GM12874 (cell line): ENCODE data around the gene IRAK2.

Experiments
- TF ChIP-seq, protein P1 (sequence below): IDR thresholded peaks from 2 replicates; pipeline ENCODE4 v1.5.1; 2011; ENCODE audit warnings: low read depth, mild to moderate bottlenecking, control low read depth, low read length, moderate library complexity; ENCODE audit not compliant: insufficient read depth

The IRAK2 gene

DNA sequence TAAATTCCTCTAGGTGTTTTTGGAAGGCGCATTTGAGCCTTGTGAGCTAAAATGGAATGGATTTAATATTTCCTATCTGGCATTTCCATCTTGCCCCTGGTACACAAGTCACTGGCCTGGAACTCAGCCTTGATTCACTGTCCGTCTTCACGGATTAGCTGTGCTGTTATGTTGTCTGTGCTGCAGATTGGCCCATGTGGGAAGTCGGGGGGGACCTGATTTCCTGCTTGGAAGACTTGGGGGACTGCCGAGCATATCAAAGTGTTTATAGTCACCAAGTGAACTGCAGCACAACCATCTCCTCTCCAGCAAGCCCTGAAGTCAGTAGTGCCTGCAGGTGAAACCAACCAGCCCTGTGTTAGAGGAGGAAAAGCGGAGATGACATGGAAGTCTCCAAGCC lies 115.9 kb downstream of the IRAK2 start:
- TF ChIP-seq, protein P1, sequence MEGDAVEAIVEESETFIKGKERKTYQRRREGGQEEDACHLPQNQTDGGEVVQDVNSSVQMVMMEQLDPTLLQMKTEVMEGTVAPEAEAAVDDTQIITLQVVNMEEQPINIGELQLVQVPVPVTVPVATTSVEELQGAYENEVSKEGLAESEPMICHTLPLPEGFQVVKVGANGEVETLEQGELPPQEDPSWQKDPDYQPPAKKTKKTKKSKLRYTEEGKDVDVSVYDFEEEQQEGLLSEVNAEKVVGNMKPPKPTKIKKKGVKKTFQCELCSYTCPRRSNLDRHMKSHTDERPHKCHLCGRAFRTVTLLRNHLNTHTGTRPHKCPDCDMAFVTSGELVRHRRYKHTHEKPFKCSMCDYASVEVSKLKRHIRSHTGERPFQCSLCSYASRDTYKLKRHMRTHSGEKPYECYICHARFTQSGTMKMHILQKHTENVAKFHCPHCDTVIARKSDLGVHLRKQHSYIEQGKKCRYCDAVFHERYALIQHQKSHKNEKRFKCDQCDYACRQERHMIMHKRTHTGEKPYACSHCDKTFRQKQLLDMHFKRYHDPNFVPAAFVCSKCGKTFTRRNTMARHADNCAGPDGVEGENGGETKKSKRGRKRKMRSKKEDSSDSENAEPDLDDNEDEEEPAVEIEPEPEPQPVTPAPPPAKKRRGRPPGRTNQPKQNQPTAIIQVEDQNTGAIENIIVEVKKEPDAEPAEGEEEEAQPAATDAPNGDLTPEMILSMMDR = no peak

DNA sequence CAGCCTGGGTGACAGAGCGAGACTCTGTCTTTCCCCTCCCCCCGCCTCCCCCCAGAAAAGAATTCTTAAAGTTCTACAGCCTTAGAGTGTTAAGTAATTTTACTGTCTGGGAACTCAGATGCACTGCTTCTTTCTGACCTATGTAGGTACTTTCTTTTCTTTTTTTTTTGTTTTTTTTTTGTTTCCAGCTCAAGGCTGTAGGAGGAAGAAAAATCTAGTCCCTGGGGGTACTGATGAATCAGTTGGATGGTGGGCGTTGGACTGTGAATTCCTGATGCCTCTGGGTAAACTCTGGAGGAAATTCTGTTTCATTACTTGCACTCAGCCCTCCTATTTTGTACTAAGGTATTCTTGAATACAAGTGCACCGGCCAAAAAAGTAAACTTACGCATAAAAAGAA lies 117.2 kb downstream of the IRAK2 start:
- TF ChIP-seq, protein P1 = no peak

DNA sequence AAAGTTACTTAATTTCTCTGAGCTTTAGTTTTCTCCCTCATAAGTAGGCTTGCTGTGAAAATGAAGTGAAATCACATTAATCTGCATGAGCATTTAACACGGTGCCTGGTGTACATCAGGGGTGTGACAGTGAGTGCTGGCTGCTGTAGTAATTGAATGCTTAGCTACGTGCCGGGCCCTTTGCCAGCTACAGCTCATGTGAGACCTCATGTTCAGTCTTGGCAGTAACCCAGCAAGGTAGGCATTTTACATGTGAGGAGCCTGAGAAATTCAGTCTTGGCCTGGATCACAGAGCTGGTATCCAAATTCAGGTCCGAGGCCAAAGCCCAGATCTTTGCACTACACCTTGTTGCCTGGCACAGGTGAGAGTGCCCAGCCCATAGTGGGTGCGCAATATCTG lies 118.9 kb downstream of the IRAK2 start:
- TF ChIP-seq, protein P1 = no peak

DNA sequence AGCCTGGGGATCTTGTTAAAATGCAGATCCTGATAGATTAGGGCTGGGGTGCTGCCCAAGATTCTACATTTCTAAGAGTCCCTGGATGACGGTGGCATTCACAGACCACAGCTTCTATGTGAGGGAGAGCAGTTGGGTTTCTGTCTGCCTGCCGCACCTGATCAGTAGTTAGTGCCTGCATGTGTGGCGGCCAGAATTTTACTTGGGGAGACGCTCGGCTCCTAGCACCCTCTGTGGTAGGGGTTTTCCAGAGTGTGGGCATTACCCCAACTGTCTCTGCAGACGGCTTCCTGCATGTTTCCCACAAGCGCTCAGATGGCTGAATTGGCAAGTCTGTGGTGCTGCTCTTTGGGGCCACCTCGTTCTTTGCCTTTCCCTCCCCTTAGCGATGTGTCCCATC lies 119.8 kb downstream of the IRAK2 start:
- TF ChIP-seq, protein P1 = no peak

DNA sequence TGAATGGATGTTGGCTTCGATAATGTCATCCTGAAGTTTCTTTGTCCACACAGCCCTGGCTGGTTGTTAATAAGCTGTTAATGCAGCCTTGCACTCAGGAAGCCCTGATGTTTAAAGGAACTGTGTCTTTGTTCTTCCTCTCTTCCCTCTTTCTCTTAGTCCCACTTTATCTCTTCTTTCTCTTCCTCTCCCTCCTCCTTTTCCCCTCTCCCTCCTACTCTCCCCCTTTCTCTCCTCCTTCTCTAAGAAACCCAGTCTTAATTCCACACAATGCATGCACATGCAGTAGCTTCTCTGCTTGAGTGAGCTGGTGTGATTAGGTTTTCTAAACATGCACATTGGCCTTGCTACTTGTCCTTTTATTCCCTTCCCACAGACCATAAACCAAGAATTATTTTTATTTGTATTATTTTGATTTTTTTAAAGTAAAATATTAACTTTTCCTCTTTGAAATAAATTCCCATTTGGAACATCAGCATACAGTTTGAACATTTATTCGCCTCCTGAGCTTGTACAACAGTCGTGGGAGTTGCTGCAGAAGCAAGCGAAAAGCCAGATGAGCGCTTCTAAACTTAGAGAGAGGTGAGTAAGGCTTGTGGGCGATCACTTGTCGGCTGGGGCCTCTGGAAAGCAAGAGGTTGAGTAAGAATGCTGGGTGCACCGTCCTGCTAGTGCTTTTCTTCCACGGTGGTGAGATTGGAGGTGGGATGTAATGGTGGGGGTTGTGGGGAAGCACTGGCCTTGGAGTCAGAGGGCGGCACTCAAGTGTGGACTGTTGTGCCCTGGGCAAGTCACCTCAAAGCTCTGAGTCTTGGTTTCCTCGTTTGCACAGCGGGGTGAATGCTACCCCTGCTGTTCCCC lies 120.8 kb downstream of the IRAK2 start:
- TF ChIP-seq, protein P1 = no peak

DNA sequence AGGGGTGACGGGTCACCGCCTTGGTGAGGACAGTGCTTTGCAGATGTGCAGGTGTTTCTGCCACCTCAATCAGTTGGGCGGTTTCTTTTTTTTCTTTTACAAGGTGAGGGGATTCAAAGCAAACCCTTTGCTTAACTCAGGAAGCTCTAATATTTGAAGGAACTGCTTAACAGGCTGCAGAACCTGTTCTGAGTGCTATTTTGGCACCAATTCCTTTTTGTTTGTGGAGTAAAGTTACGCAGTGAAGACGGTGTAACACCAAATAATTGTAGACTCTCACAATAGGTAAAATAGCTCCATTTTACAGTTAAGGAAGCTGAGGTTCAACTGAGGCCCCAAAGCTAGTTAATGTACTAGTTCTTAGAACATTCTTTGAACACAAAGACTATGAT lies 121.4 kb downstream of the IRAK2 start:
- TF ChIP-seq, protein P1 = no peak

DNA sequence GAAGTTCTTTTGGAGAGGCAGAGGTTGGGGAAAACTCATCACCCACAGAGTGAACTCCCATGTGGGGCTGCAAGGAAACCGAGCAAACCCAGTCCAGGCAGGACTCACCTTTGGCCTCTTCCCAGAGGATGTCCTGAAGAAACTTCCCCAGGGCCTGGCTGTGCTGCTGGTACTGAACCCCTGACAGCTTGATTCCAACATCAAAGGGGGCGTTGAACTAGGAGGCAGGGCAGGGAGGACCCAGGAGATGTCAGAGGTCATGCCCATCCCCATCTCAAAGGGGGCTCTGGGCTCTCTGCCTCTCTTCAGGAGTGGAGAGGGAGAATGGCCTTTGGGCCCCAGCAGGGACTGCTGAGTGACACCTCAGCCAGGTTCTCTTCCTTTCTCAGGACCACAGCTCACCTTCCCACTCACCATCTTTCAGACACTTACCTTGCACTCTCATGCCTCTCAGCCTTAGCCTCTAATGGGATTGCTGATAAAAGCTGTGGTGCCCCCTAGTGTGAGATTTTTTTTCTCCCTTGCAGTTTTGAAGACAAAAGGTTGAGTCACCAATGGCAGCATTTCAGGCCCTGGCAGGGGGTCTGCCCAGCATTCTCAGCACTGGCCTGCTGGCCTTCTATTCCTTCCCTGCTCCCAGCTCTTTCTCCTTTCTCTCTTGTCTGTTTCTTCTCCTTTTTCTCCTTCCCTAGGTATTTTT lies 122.0 kb downstream of the IRAK2 start:
- TF ChIP-seq, protein P1 = peak; percentile 47
